ENCODE measurements around the gene TTPAL.

Gene TTPAL

GRCh38 chr20:44501448-44501847 lies 25.8 kb downstream of the TTPAL start:
- Histone ChIP-seq H3K27ac (ENCODE audit: low read length) (no peak overlapping the region), H3K27me3 (ENCODE audit: control insufficient read depth in 1 of 2, insufficient read depth in 2 of 2, low read length in 2 of 2) (no peaks in the 10 kb centered on the region), H3K4me3 (ENCODE audit: low read length in 2 of 2) (no peak overlapping the region), H3K9ac (ENCODE audit: low read length in 2 of 2) (no peak overlapping the region), H3K9me3 (ENCODE audit: control insufficient read depth in 2 of 2, low read length in 2 of 2) (no peaks in the 10 kb centered on the region), H3K36me3 (ENCODE audit: control insufficient read depth in 2 of 2, insufficient read depth in 2 of 2, low read length in 2 of 2) (peaks cover 54 to 63% of the 10 kb centered on the region in 2 donors), H3K4me1 (ENCODE audit: control insufficient read depth, insufficient read depth, low read length) (no peaks in the 10 kb centered on the region)

- Histone ChIP-seq H3K9ac (ENCODE audit: low read length in 2 of 2) (no peak overlapping the region), H3K4me1 (ENCODE audit: control insufficient read depth, insufficient read depth, low read length) (no peaks in the 10 kb centered on the region), H3K9me3 (ENCODE audit: control insufficient read depth in 2 of 2, low read length in 2 of 2) (no peaks in the 10 kb centered on the region), H3K4me3 (ENCODE audit: low read length in 2 of 2) (no peak overlapping the region), H3K27me3 (ENCODE audit: control insufficient read depth in 1 of 2, insufficient read depth in 2 of 2, low read length in 2 of 2) (no peaks in the 10 kb centered on the region), H3K27ac (ENCODE audit: low read length) (no peak overlapping the region), H3K36me3 (ENCODE audit: control insufficient read depth in 2 of 2, insufficient read depth in 2 of 2, low read length in 2 of 2) (peaks cover 51 to 67% of the 10 kb centered on the region in 2 donors)
Observed at GRCh38 chr20:44502968-44503367, 27.3 kb downstream of the TTPAL start.

- H3K36me3 ChIP-seq (ENCODE audit: control insufficient read depth in 2 of 2, insufficient read depth in 2 of 2, low read length in 2 of 2) = peaks cover 59 to 70% of the 10 kb centered on the region in 2 donors
- no peak overlapping the region for H3K27ac ChIP-seq (ENCODE audit: low read length)
- H3K4me1 ChIP-seq (ENCODE audit: control insufficient read depth, insufficient read depth, low read length) = no peaks in the 10 kb centered on the region
- H3K4me3 ChIP-seq (ENCODE audit: low read length in 2 of 2) = no peak overlapping the region
- H3K9ac ChIP-seq (ENCODE audit: low read length in 2 of 2) = no peak overlapping the region
- H3K9me3 ChIP-seq (ENCODE audit: control insufficient read depth in 2 of 2, low read length in 2 of 2) = no peaks in the 10 kb centered on the region
- no peaks in the 10 kb centered on the region for H3K27me3 ChIP-seq (ENCODE audit: control insufficient read depth in 1 of 2, insufficient read depth in 2 of 2, low read length in 2 of 2)
Observed at GRCh38 chr20:44504402-44505307, 29.0 kb downstream of the TTPAL start.

GRCh38 chr20:44509762-44510161 lies 34.1 kb downstream of the TTPAL start:
- H3K9ac ChIP-seq (ENCODE audit: low read length in 2 of 2) = no peak overlapping the region
- H3K4me3 ChIP-seq (ENCODE audit: low read length in 2 of 2) = no peak overlapping the region
- H3K27ac ChIP-seq (ENCODE audit: low read length) = no peak overlapping the region
- peaks cover 30 to 40% of the 10 kb centered on the region in 2 donors for H3K36me3 ChIP-seq (ENCODE audit: control insufficient read depth in 2 of 2, insufficient read depth in 2 of 2, low read length in 2 of 2)
- no peaks in the 10 kb centered on the region for H3K27me3 ChIP-seq (ENCODE audit: control insufficient read depth in 1 of 2, insufficient read depth in 2 of 2, low read length in 2 of 2)
- no peaks in the 10 kb centered on the region for H3K9me3 ChIP-seq (ENCODE audit: control insufficient read depth in 2 of 2, low read length in 2 of 2)
- peaks cover 4% of the 10 kb centered on the region for H3K4me1 ChIP-seq (ENCODE audit: control insufficient read depth, insufficient read depth, low read length)

GRCh38 chr20:44513871-44514270 lies 38.2 kb downstream of the TTPAL start:
- Histone ChIP-seq H3K27ac (ENCODE audit: low read length) (no peak overlapping the region), H3K36me3 (ENCODE audit: control insufficient read depth in 2 of 2, insufficient read depth in 2 of 2, low read length in 2 of 2) (peaks cover 11 to 18% of the 10 kb centered on the region in 2 donors)

GRCh38 chr20:44516491-44516890 lies 40.8 kb downstream of the TTPAL start:
- Histone ChIP-seq H3K9ac (ENCODE audit: low read length in 2 of 2) (no peak overlapping the region), H3K4me1 (ENCODE audit: control insufficient read depth, insufficient read depth, low read length) (peaks cover 19% of the 10 kb centered on the region), H3K9me3 (ENCODE audit: control insufficient read depth in 2 of 2, low read length in 2 of 2) (no peaks in the 10 kb centered on the region), H3K4me3 (ENCODE audit: low read length in 2 of 2) (no peak overlapping the region), H3K27me3 (ENCODE audit: control insufficient read depth in 1 of 2, insufficient read depth in 2 of 2, low read length in 2 of 2) (no peaks in the 10 kb centered on the region), H3K36me3 (ENCODE audit: control insufficient read depth in 2 of 2, insufficient read depth in 2 of 2, low read length in 2 of 2) (peaks cover 2% of the 10 kb centered on the region in 2 donors), H3K27ac (ENCODE audit: low read length) (no peak overlapping the region)

More at GRCh38 chr20:44513871-44514270, 38.2 kb downstream of the TTPAL start:
- Histone ChIP-seq H3K4me3 (ENCODE audit: low read length in 2 of 2) (no peak overlapping the region), H3K9me3 (ENCODE audit: control insufficient read depth in 2 of 2, low read length in 2 of 2) (no peaks in the 10 kb centered on the region), H3K4me1 (ENCODE audit: control insufficient read depth, insufficient read depth, low read length) (peaks cover 8% of the 10 kb centered on the region), H3K27me3 (ENCODE audit: control insufficient read depth in 1 of 2, insufficient read depth in 2 of 2, low read length in 2 of 2) (no peaks in the 10 kb centered on the region), H3K9ac (ENCODE audit: low read length in 2 of 2) (no peak overlapping the region)

GRCh38 chr20:44517454-44517853 lies 41.8 kb downstream of the TTPAL start:
- Histone ChIP-seq H3K4me1 (ENCODE audit: control insufficient read depth, insufficient read depth, low read length) (peaks cover 15% of the 10 kb centered on the region), H3K27ac (ENCODE audit: low read length) (no peak overlapping the region), H3K9me3 (ENCODE audit: control insufficient read depth in 2 of 2, low read length in 2 of 2) (no peaks in the 10 kb centered on the region), H3K27me3 (ENCODE audit: control insufficient read depth in 1 of 2, insufficient read depth in 2 of 2, low read length in 2 of 2) (no peaks in the 10 kb centered on the region), H3K9ac (ENCODE audit: low read length in 2 of 2) (no peak overlapping the region), H3K4me3 (ENCODE audit: low read length in 2 of 2) (no peak overlapping the region), H3K36me3 (ENCODE audit: control insufficient read depth in 2 of 2, insufficient read depth in 2 of 2, low read length in 2 of 2) (peaks cover 0 to 2% of the 10 kb centered on the region in 2 donors)

GRCh38 chr20:44518248-44518647 lies 42.6 kb downstream of the TTPAL start:
- H3K9ac ChIP-seq (ENCODE audit: low read length in 2 of 2) = no peak overlapping the region
- H3K9me3 ChIP-seq (ENCODE audit: control insufficient read depth in 2 of 2, low read length in 2 of 2) = no peaks in the 10 kb centered on the region
- no peaks in the 10 kb centered on the region for H3K36me3 ChIP-seq (ENCODE audit: control insufficient read depth in 2 of 2, insufficient read depth in 2 of 2, low read length in 2 of 2)
- H3K27ac ChIP-seq (ENCODE audit: low read length) = no peak overlapping the region
- no peak overlapping the region for H3K4me3 ChIP-seq (ENCODE audit: low read length in 2 of 2)
- peaks cover 15% of the 10 kb centered on the region for H3K4me1 ChIP-seq (ENCODE audit: control insufficient read depth, insufficient read depth, low read length)
- no peaks in the 10 kb centered on the region for H3K27me3 ChIP-seq (ENCODE audit: control insufficient read depth in 1 of 2, insufficient read depth in 2 of 2, low read length in 2 of 2)

GRCh38 chr20:44520881-44521280 lies 45.2 kb downstream of the TTPAL start:
- Histone ChIP-seq H3K4me3 (ENCODE audit: low read length in 2 of 2) (peak overlapping the region; percentile 97 to 99), H3K36me3 (ENCODE audit: control insufficient read depth in 2 of 2, insufficient read depth in 2 of 2, low read length in 2 of 2) (no peaks in the 10 kb centered on the region), H3K27ac (ENCODE audit: low read length) (peak overlapping the region; percentile 99), H3K9me3 (ENCODE audit: control insufficient read depth in 2 of 2, low read length in 2 of 2) (no peaks in the 10 kb centered on the region), H3K9ac (ENCODE audit: low read length in 2 of 2) (peak overlapping the region; percentile 99 to 100), H3K4me1 (ENCODE audit: control insufficient read depth, insufficient read depth, low read length) (peaks cover 15% of the 10 kb centered on the region), H3K27me3 (ENCODE audit: control insufficient read depth in 1 of 2, insufficient read depth in 2 of 2, low read length in 2 of 2) (no peaks in the 10 kb centered on the region)

GRCh38 chr20:44521484-44522481 lies 46.1 kb downstream of the TTPAL start, which contains the start of gene SERINC3:
Gene SERINC3 (minus strand): TSS chr20:44522070. CDS start chr20:44521951, 119 bp downstream.
- Histone ChIP-seq H3K36me3 (ENCODE audit: control insufficient read depth in 2 of 2, insufficient read depth in 2 of 2, low read length in 2 of 2) (no peaks in the 10 kb centered on the region), H3K9me3 (ENCODE audit: control insufficient read depth in 2 of 2, low read length in 2 of 2) (no peaks in the 10 kb centered on the region), H3K4me3 (ENCODE audit: low read length in 2 of 2) (peak within 1 kb of the TSS; percentile 97 to 99), H3K9ac (ENCODE audit: low read length in 2 of 2) (peak within 1 kb of the TSS; percentile 99 to 100), H3K27me3 (ENCODE audit: control insufficient read depth in 1 of 2, insufficient read depth in 2 of 2, low read length in 2 of 2) (no peaks in the 10 kb centered on the region), H3K4me1 (ENCODE audit: control insufficient read depth, insufficient read depth, low read length) (peaks cover 13% of the 10 kb centered on the region), H3K27ac (ENCODE audit: low read length) (peak within 1 kb of the TSS; percentile 99)
